Neural cell (in vitro differentiated cells): ENCODE data around the gene CCDC172.

Source experiments
- EZH2 ChIP-seq: fragments of 200-600, 300-800 bp; shearing (Covaris generic), sonication (generic); IDR thresholded peaks from 2 replicates; pipeline ENCODE4 v1.6.1; 2014; ENCODE audit warnings: antibody characterized with exemption, low read length, borderline replicate concordance, mild to moderate bottlenecking; ENCODE audit not compliant: insufficient read depth, poor library complexity, severe bottlenecking
- MXI1 ChIP-seq: fragments of 450-650 bp; conservative IDR thresholded peaks from 2 replicates; pipeline ENCODE4 v1.6.1; 2014; ENCODE audit warnings: antibody characterized with exemption, mild to moderate bottlenecking; ENCODE audit not compliant: poor library complexity, severe bottlenecking
- POLR2AphosphoS5 ChIP-seq: IDR thresholded peaks from 2 replicates; pipeline ENCODE4 v1.6.1; 2012
- RAD21 ChIP-seq: fragments of 450-650 bp; conservative IDR thresholded peaks from 2 replicates; pipeline ENCODE4 v1.6.1; 2014; ENCODE audit warnings: antibody characterized with exemption, mild to moderate bottlenecking, moderate library complexity
- TF ChIP-seq, protein P1 (sequence below): IDR thresholded peaks from 2 replicates; pipeline ENCODE4 v1.6.1; 2012; ENCODE audit warnings: borderline replicate concordance
- TF ChIP-seq, protein P2 (sequence below): fragments of 450-650 bp; IDR thresholded peaks from 2 replicates; pipeline ENCODE4 v1.5.1; 2014; ENCODE audit warnings: antibody characterized with exemption, mild to moderate bottlenecking, moderate library complexity; ENCODE audit not compliant: poor library complexity, severe bottlenecking

DNA sequence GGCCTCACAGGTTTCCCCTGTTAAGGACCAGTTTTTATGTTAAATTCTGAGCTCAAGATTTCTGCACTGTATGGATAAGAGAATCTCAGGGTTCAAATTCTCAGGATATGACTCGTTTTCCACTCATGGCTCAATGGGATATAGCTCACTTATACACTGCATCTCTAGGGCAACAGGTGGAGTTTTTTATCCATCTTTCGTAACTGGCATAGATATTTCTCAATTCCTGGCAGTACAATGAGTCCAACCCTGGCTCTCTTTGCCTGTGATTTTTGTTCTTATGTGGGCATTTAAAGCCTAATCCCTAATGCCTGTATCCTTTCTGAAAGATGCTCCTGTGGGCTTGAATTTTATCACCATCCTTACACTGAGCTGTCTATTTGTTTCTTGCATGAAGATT is 7.6 kb downstream of the CCDC172 start:
- TF ChIP-seq MXI1 = no peak
- TF ChIP-seq, protein P1, sequence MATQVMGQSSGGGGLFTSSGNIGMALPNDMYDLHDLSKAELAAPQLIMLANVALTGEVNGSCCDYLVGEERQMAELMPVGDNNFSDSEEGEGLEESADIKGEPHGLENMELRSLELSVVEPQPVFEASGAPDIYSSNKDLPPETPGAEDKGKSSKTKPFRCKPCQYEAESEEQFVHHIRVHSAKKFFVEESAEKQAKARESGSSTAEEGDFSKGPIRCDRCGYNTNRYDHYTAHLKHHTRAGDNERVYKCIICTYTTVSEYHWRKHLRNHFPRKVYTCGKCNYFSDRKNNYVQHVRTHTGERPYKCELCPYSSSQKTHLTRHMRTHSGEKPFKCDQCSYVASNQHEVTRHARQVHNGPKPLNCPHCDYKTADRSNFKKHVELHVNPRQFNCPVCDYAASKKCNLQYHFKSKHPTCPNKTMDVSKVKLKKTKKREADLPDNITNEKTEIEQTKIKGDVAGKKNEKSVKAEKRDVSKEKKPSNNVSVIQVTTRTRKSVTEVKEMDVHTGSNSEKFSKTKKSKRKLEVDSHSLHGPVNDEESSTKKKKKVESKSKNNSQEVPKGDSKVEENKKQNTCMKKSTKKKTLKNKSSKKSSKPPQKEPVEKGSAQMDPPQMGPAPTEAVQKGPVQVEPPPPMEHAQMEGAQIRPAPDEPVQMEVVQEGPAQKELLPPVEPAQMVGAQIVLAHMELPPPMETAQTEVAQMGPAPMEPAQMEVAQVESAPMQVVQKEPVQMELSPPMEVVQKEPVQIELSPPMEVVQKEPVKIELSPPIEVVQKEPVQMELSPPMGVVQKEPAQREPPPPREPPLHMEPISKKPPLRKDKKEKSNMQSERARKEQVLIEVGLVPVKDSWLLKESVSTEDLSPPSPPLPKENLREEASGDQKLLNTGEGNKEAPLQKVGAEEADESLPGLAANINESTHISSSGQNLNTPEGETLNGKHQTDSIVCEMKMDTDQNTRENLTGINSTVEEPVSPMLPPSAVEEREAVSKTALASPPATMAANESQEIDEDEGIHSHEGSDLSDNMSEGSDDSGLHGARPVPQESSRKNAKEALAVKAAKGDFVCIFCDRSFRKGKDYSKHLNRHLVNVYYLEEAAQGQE = no peak
- no peak for TF ChIP-seq POLR2AphosphoS5
- TF ChIP-seq, protein P2, sequence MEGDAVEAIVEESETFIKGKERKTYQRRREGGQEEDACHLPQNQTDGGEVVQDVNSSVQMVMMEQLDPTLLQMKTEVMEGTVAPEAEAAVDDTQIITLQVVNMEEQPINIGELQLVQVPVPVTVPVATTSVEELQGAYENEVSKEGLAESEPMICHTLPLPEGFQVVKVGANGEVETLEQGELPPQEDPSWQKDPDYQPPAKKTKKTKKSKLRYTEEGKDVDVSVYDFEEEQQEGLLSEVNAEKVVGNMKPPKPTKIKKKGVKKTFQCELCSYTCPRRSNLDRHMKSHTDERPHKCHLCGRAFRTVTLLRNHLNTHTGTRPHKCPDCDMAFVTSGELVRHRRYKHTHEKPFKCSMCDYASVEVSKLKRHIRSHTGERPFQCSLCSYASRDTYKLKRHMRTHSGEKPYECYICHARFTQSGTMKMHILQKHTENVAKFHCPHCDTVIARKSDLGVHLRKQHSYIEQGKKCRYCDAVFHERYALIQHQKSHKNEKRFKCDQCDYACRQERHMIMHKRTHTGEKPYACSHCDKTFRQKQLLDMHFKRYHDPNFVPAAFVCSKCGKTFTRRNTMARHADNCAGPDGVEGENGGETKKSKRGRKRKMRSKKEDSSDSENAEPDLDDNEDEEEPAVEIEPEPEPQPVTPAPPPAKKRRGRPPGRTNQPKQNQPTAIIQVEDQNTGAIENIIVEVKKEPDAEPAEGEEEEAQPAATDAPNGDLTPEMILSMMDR = no peak
- no peak for TF ChIP-seq EZH2
- no peak for TF ChIP-seq RAD21
